Mesothelial cell of epicardium (in vitro differentiated cells): ENCODE measurements around the gene UHRF1. TPM values are rescaled to one million over a fixed set of nuclear protein-coding genes. Genes with fewer than 3 reads are reported as not detected.

Experiments used
- DNase-seq, 2 experiments: peaks; one replicate each; pipeline ENCODE4 v3.0.0; 2021; ENCODE audit warnings: low spot score in 2 of 2; ENCODE audit not compliant: unreplicated experiment in 2 of 2
- H3K27ac Mint-ChIP-seq: 2 replicates; pipeline ENCODE4 v1.8.0; 2021; ENCODE audit warnings: mixed read lengths
- H3K27me3 Mint-ChIP-seq: 2 replicates; pipeline ENCODE4 v1.8.0; 2021; ENCODE audit warnings: low read depth, mixed read lengths
- H3K36me3 Mint-ChIP-seq: 2 replicates; pipeline ENCODE4 v1.8.0; 2021; ENCODE audit warnings: mixed read lengths
- H3K4me1 Mint-ChIP-seq: 2 replicates; pipeline ENCODE4 v1.8.0; 2021; ENCODE audit warnings: mixed read lengths
- H3K4me3 Mint-ChIP-seq: 2 replicates; pipeline ENCODE4 v1.8.0; 2021; ENCODE audit warnings: mild to moderate bottlenecking, moderate library complexity, mixed read lengths
- H3K9me3 Mint-ChIP-seq: 2 replicates; pipeline ENCODE4 v1.8.0; 2021; ENCODE audit warnings: mixed read lengths
- total RNA-seq: library from RNA; stranded (reverse); gene quantifications from 3 replicates; pipeline ENCODE4 v1.2.1, GENCODE V29; 2021
- TF ChIP-seq, protein P1 (sequence below): fragments of 200-600 bp; sonication (generic); IDR thresholded peaks from one replicate; pipeline ENCODE4 v1.5.0; 2021; ENCODE audit warnings: antibody characterized with exemption; ENCODE audit not compliant: unreplicated experiment

UHRF1 gene
- total RNA-seq, 1 donor from 2014 or later: 28.9 TPM

- H3K4me3 Mint-ChIP-seq: no peak overlapping the region
- H3K9me3 Mint-ChIP-seq: no peaks in the 10 kb centered on the region
- H3K27ac Mint-ChIP-seq: no peak overlapping the region
- DNase-seq: no peak
- H3K36me3 Mint-ChIP-seq: peaks cover 10% of the 10 kb centered on the region
- no peaks in the 10 kb centered on the region for H3K27me3 Mint-ChIP-seq
- H3K4me1 Mint-ChIP-seq: peaks cover 7% of the 10 kb centered on the region
- TF ChIP-seq, protein P1, sequence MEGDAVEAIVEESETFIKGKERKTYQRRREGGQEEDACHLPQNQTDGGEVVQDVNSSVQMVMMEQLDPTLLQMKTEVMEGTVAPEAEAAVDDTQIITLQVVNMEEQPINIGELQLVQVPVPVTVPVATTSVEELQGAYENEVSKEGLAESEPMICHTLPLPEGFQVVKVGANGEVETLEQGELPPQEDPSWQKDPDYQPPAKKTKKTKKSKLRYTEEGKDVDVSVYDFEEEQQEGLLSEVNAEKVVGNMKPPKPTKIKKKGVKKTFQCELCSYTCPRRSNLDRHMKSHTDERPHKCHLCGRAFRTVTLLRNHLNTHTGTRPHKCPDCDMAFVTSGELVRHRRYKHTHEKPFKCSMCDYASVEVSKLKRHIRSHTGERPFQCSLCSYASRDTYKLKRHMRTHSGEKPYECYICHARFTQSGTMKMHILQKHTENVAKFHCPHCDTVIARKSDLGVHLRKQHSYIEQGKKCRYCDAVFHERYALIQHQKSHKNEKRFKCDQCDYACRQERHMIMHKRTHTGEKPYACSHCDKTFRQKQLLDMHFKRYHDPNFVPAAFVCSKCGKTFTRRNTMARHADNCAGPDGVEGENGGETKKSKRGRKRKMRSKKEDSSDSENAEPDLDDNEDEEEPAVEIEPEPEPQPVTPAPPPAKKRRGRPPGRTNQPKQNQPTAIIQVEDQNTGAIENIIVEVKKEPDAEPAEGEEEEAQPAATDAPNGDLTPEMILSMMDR: no peak
Measured at GRCh38 chr19:4965061-4965460, 55.8 kb downstream of the UHRF1 start.

DNA sequence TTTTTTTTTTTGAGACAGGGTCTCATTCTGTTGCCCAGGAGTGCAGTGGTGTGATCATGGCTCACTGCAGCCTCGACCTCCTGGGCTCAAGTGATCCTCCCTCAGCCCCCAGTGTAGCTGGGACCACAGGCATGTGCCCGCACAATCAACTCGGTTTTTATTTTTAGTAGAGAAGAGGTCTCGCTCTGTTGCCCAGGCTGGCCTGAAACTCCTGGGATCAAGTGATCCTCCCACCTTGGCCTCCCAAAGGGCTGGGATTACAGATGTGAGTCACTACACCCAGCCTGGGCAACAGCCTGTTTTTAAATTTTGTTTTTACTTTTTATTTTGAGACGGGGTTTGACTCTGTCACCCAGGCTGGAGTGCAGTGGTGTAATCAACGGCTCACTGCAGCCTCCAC lies 57.3 kb downstream of the UHRF1 start:
- TF ChIP-seq, protein P1: no peak
- Mint-ChIP-seq H3K4me3 (no peak overlapping the region), H3K36me3 (peaks cover 10% of the 10 kb centered on the region), H3K9me3 (no peaks in the 10 kb centered on the region), H3K4me1 (peaks cover 22% of the 10 kb centered on the region), H3K27ac (peak overlapping the region; percentile 53), H3K27me3 (no peaks in the 10 kb centered on the region)
- no peak for DNase-seq

- Mint-ChIP-seq H3K9me3 (no peaks in the 10 kb centered on the region), H3K4me1 (peaks cover 27% of the 10 kb centered on the region), H3K27me3 (no peaks in the 10 kb centered on the region), H3K27ac (peak overlapping the region; percentile 22), H3K4me3 (peak overlapping the region; percentile 77), H3K36me3 (peaks cover 4% of the 10 kb centered on the region)
- TF ChIP-seq, protein P1: no peak
- no peak for DNase-seq
Measured at GRCh38 chr19:4967738-4968461, 58.6 kb downstream of the UHRF1 start.

DNA sequence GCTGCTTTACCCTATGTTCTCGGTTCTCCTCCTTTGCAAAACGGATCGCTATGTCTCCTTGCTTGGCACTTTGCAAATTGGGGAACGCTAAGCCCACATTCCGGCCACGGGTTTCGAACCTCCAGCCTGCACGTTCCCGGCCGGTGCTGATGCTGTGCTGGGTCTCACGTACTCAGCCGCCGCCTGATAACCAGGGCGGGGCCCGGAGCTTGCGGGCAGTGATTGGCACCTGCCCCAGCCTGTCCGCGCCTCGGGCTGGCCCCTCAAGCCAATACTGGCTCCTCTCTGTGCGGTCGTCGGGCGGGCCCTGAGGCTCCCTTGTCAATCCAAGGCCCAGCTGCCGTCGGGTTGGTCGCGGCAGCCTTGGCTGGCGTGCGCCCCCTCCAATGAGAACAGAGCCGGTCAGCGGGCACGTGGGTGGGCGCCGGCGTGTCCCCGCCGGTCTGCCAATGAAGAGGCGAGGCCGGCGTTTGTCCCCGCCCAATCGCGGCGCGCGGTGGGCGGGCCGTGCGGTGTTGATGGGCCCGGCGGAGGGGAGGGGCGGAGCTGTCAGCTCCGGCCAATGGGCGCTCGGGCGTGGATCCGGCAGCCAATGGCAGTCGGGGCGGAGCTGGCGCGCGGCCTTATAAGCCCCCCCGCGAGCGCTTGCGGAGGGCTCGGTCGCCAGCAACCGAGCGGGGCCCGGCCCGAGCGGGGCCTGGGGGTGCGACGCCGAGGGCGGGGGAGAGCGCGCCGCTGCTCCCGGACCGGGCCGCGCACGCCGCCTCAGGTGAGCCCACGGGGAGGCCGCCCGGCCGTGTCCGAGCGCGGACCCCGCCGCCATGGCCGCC lies 59.4 kb downstream of the UHRF1 start, which contains the start of gene KDM4B:
KDM4B (plus strand) TSS at position 652 of the 830 bp plus-strand sequence. CDS start 63,778 bp downstream, outside the sequence.
- H3K9me3 Mint-ChIP-seq: no peaks in the 10 kb centered on the region
- H3K4me1 Mint-ChIP-seq: peaks cover 30% of the 10 kb centered on the region
- H3K36me3 Mint-ChIP-seq: peaks cover under 1% of the 10 kb centered on the region

GRCh38 chr19:4969292-4969771 lies 60.0 kb downstream of the UHRF1 start:
- Mint-ChIP-seq H3K4me3 (peak overlapping the region; percentile 92), H3K27ac (peak overlapping the region; percentile 79), H3K9me3 (no peaks in the 10 kb centered on the region), H3K27me3 (no peaks in the 10 kb centered on the region), H3K4me1 (peaks cover 30% of the 10 kb centered on the region), H3K36me3 (no peaks in the 10 kb centered on the region)
- no peak for DNase-seq
- TF ChIP-seq, protein P1: no peak

More for the DNA sequence above, 59.4 kb downstream of the UHRF1 start, which contains the start of gene KDM4B:
- Mint-ChIP-seq H3K4me3 (peak within 1 kb of the TSS; percentile 92), H3K27me3 (no peaks in the 10 kb centered on the region), H3K27ac (peak within 1 kb of the TSS; percentile 79)
- TF ChIP-seq, protein P1: no peak
- DNase-seq: peak; percentile 98 to 99
